Measurements from ENCODE around the gene RGS11.
A peak's percentile ranks its signal among the peaks of the same experiment; 100 is the strongest.
"Not testable (repeated sequence)": the region's sequence is repeated elsewhere in the genome, so short reads cannot be mapped to it uniquely, and the experiment has no call there.

Gene RGS11

DNA sequence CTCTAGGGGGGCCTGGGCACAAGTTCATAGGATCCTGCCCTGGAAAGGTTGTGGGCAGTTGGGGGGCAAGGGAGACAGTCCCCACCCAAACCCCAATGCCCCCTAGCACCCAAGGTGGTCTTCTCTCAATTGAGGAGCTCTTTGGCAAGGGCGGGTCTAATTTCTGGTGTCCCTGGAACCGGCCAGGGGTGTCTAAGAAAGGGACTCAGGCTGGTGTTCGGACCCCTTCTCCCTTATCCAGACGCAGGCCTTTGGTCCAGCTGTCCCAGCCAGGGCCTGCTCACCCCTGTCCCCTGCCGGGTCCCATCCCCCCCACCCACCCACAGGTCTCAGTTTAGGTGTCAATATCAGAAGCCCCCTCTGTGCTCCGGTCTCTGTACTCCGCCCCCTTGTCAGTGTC is 3.8 kb upstream of the RGS11 start:
- Histone ChIP-seq H3K4me1 (ENCODE audit: insufficient read depth, low read length) (no peaks in the 10 kb centered on the region), H3K36me3 (ENCODE audit: insufficient read depth, low read length) (no peaks in the 10 kb centered on the region), H3K9ac (ENCODE audit: low read depth, low read length) (peak overlapping the region; percentile 53; the same call in 1 of the 2 replicates), H3K9me3 (ENCODE audit: control insufficient read depth, insufficient read depth, low read length) (no peaks in the 10 kb centered on the region)

GRCh38 chr16:278863-279366 is 3.2 kb upstream of the RGS11 start:
- H3K9me3 ChIP-seq (ENCODE audit: control insufficient read depth, insufficient read depth, low read length), result no peaks in the 10 kb centered on the region
- no peak overlapping the region for H3K9ac ChIP-seq (ENCODE audit: low read depth, low read length)
- no peaks in the 10 kb centered on the region for H3K4me1 ChIP-seq (ENCODE audit: insufficient read depth, low read length)
- H3K36me3 ChIP-seq (ENCODE audit: insufficient read depth, low read length), result no peaks in the 10 kb centered on the region

DNA sequence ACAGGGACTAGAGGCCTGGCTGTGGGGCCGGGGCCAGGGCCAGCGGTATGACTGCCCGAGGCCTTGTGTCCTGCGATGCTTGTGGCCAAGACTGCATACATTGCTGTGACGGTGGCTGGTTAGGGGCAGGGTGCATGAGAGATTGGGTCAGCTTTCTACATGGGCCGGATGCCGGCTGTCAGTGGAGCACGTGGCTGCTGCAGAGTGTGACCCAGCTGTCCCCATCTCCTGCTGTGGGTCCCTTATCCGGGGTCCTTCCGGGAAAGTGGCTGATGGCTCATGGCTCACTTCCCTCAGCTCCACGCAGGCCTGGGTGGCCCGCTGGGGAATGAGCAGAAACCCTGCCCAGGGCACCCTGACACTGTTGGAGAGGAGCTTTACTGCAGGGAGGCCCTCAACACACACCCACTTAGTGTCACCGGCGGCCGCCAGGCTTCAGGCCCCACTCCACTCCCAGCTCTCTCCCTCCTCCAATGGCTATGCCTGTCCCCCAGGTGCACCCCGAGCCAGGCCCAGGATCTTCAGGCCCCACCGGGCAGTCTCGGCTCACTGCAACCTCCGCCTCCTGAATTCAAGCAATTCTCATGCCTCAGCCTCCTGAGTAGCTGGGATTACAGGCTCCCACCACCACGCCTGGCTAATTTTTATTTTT is 808 bp upstream of the RGS11 start:
- no peaks in the 10 kb centered on the region for H3K4me1 ChIP-seq (ENCODE audit: insufficient read depth, low read length)
- H3K9me3 ChIP-seq (ENCODE audit: control insufficient read depth, insufficient read depth, low read length), result no peaks in the 10 kb centered on the region
- H3K9ac ChIP-seq (ENCODE audit: low read depth, low read length), result no peak overlapping the region
- H3K36me3 ChIP-seq (ENCODE audit: insufficient read depth, low read length), result no peaks in the 10 kb centered on the region

- no peaks in the 10 kb centered on the region for H3K4me1 ChIP-seq (ENCODE audit: insufficient read depth, low read length)
- H3K9ac ChIP-seq (ENCODE audit: low read depth, low read length), result peak overlapping the region; percentile 53; the same call in 1 of the 2 replicates
- no peaks in the 10 kb centered on the region for H3K36me3 ChIP-seq (ENCODE audit: insufficient read depth, low read length)
- no peaks in the 10 kb centered on the region for H3K9me3 ChIP-seq (ENCODE audit: control insufficient read depth, insufficient read depth, low read length)
Measured at GRCh38 chr16:275041-275641, 603 bp downstream of the RGS11 start.

DNA sequence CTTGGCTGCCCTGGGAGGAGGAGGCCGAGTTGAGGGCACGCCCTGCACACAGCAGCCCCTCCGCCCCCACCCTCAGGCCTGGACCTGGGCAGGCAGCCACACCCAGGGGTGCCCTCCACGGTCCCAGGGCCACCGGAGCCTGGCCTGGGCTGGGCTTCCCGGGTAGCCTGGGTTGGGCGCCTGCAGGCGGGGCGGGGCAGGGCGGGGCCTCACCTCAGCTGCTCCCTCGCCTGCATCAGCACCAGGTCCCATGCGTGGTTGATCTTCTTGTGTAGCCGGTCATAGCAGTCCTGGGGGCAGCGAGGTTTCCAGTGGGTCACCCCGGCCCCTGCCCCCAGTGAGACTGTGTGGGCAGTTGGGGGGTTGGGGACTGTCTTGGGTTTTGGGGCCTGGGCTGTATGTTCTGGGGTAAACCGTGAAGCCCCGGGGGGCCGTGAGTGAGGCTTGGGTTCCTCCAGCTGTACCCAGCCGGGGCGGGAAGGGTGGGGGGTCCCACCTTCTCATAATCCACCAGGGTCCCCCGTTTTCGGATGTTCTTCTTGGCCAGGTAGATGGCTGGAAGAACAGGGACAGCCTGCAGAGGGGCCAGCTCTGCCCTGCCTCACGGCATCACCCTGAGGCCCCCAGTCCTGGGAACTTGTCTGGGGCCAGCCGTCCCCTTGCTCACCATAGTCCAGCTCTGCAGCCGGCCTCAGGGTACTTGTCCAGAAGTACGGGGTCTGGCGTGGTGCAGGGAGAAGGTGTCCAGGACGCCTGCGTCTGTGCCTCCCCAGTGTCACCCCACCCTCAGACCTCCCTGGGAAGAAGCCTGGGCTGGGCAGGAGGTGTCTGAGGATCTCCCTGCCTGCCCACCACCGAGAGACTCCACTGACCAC is 2.0 kb downstream of the RGS11 start:
- Histone ChIP-seq H3K4me1 (ENCODE audit: insufficient read depth, low read length) (no peaks in the 10 kb centered on the region), H3K9me3 (ENCODE audit: control insufficient read depth, insufficient read depth, low read length) (no peaks in the 10 kb centered on the region), H3K9ac (ENCODE audit: low read depth, low read length) (no peak overlapping the region), H3K36me3 (ENCODE audit: insufficient read depth, low read length) (no peaks in the 10 kb centered on the region)

DNA sequence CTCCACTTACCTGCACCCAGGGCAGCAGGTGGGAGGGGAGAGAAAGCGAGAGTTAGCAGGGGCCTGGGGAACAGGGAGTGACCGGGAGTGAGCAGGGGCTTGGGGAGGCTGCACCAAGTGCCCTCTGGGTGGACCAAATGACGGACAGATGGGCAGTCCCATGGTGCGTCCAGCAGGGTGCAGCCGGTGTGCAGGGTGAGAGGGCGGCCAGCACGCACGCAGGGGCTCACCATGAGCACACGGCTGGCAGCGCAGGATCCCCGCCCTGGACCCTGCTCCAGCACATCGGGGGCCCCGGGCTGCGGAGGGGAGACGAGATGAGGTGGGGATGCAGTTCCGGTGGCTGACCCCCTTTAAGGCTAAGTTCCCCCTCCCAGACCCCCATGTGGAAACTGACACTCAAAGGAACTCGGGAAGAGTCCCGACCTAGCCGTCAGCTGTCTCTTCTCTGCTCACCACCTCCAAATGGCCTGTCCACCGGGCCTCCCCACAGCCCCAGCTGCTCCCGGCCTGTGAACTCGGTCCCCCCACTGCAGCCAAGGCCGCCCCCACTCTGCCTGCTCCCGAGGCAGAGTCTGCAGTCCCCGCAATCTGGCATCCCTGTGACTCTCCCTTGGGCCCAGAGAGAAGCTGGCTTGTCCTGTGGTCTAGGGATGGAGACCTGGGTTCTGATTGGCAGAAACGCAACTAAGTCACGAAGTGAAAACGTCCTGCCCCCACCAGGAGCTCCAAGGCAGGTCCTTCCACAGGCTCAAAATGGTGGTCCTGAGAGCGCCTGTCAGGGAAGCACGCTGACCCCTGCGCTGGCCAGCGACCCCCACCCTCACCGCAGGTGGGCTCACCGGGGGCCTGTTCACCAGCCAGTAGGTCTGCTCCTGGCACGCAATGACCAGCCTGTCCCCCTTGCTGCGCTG is 2.9 kb downstream of the RGS11 start:
- Histone ChIP-seq H3K4me1 (ENCODE audit: insufficient read depth, low read length) (no peaks in the 10 kb centered on the region), H3K36me3 (ENCODE audit: insufficient read depth, low read length) (no peaks in the 10 kb centered on the region), H3K9me3 (ENCODE audit: control insufficient read depth, insufficient read depth, low read length) (no peaks in the 10 kb centered on the region), H3K9ac (ENCODE audit: low read depth, low read length) (no peak overlapping the region)

DNA sequence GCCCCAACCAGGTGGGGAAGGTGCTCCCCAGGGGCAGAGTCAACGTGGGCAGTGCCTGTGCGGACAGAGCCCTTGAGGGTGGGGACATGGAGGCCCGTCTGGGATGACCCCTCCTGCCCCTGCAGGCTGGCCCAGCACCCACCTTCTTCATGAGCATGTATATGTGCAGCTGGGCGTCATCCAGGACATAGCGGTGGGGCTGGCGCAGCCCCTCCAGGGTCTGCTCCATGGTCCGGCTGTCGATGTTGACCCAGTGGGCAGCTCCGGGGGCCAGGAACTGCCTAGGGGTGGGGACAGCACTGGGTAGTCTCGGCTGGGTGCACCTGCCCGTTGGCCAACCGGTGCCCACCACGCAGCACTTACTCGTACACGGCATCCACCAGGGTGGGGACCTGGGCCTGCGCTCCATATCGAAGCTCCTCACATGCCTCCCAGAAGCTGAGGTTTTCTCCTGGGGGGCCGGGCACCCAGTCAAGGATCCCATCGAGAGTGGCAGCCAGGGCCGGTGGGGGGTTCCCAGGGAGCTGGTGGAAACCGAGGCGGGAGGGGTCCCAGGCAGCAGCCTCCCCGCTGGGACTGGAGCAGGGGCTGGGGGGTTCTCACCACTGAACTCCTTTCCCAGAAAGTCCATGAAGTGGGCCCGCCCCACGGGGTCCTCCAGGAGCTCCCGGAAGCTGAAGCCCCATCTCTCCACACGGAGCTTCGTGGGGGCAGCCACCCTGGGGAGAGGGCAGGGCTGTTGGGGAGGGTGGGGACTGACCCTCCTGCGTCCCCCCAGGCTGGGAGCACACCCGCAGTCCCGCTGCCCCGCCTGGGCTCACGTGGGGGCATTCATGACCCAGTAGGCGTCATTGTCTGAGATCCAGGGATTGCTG is 5.1 kb downstream of the RGS11 start:
- H3K36me3 ChIP-seq (ENCODE audit: insufficient read depth, low read length), result no peaks in the 10 kb centered on the region
- no peak overlapping the region for H3K9ac ChIP-seq (ENCODE audit: low read depth, low read length)
- no peaks in the 10 kb centered on the region for H3K4me1 ChIP-seq (ENCODE audit: insufficient read depth, low read length)
- no peaks in the 10 kb centered on the region for H3K9me3 ChIP-seq (ENCODE audit: control insufficient read depth, insufficient read depth, low read length)

DNA sequence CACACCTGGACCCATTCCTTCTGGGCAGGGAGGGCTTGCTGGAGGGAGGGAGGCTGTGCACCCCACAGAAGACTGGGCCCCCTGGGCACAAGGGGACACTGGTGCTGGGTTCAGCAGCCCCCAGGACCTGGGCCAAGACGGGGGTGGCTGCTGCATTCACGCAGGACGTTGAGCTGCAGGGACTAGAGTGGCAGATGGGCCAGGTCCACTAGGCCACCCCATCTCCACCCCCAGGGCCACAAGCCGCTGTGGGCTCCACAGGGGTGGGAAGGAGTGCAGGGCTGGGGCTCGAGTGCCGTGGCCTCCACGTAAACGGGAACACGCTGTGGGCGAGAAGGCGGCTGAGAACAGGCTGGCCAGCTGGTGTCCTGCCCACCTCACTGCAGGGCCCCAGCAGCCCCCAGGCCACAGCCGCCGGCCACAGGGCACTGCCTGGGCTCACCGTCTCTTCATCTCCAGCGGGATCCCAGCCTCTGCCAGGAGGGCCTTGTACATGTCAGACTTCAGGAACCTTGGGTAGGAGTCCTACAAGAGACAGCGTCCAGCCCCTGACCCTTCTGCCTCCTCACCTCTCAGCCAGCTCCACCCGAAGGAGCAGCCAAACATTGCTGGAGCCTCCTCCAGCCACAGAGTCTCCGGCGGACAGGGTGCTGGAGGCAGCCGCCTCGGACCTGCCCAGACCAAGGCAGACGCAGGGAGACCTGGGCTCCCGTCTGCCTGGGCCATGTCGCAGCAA is 6.5 kb downstream of the RGS11 start:
- no peak overlapping the region for H3K9ac ChIP-seq (ENCODE audit: low read depth, low read length)
- no peaks in the 10 kb centered on the region for H3K9me3 ChIP-seq (ENCODE audit: control insufficient read depth, insufficient read depth, low read length)
- no peaks in the 10 kb centered on the region for H3K36me3 ChIP-seq (ENCODE audit: insufficient read depth, low read length)
- no peaks in the 10 kb centered on the region for H3K4me1 ChIP-seq (ENCODE audit: insufficient read depth, low read length)

GRCh38 chr16:268141-269053 is 7.3 kb downstream of the RGS11 start:
- H3K4me1 ChIP-seq (ENCODE audit: insufficient read depth, low read length), result no peaks in the 10 kb centered on the region
- H3K9ac ChIP-seq (ENCODE audit: low read depth, low read length), result no peak overlapping the region
- H3K36me3 ChIP-seq (ENCODE audit: insufficient read depth, low read length), result no peaks in the 10 kb centered on the region

DNA sequence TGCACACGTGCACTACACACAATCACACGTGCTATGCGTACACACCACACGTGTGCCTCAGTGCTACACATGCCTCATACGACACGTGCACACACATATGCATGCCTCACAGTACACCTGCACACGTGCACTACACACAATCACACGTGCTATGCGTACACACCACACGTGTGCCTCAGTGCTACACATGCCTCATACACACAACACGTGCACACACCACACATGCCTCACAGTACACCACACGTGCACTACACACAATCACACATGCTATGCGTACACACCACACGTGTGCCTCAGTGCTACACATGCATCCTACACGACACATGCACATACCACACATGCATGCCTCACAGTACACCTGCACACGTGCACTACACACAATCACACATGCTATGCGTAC is 8.2 kb downstream of the RGS11 start:
- not testable (repeated sequence) for H3K9ac ChIP-seq (ENCODE audit: low read depth, low read length); H3K9me3 ChIP-seq (ENCODE audit: control insufficient read depth, insufficient read depth, low read length); H3K36me3 ChIP-seq (ENCODE audit: insufficient read depth, low read length); H3K4me1 ChIP-seq (ENCODE audit: insufficient read depth, low read length)

More at GRCh38 chr16:268141-269053, 7.3 kb downstream of the RGS11 start:
- H3K9me3 ChIP-seq (ENCODE audit: control insufficient read depth, insufficient read depth, low read length), result no peaks in the 10 kb centered on the region

GRCh38 chr16:266258-267164 is 9.2 kb downstream of the RGS11 start:
- Histone ChIP-seq H3K9me3 (ENCODE audit: control insufficient read depth, insufficient read depth, low read length) (no peaks in the 10 kb centered on the region), H3K4me1 (ENCODE audit: insufficient read depth, low read length) (no peaks in the 10 kb centered on the region), H3K36me3 (ENCODE audit: insufficient read depth, low read length) (no peaks in the 10 kb centered on the region), H3K9ac (ENCODE audit: low read depth, low read length) (no peak overlapping the region)
